ENCODE data around the gene PCDHGA9. TPM values are rescaled to one million over a fixed set of nuclear protein-coding genes. Genes with fewer than 3 reads are reported as not detected.
A peak's percentile ranks its signal among the peaks of the same experiment; 100 is the strongest.
"Not testable (repeated sequence)": the region's sequence is repeated elsewhere in the genome, so short reads cannot be mapped to it uniquely, and the experiment has no call there.

PCDHGA9 gene
- total RNA-seq, 1 donor from 2014 or later, result 1.5 TPM

DNA sequence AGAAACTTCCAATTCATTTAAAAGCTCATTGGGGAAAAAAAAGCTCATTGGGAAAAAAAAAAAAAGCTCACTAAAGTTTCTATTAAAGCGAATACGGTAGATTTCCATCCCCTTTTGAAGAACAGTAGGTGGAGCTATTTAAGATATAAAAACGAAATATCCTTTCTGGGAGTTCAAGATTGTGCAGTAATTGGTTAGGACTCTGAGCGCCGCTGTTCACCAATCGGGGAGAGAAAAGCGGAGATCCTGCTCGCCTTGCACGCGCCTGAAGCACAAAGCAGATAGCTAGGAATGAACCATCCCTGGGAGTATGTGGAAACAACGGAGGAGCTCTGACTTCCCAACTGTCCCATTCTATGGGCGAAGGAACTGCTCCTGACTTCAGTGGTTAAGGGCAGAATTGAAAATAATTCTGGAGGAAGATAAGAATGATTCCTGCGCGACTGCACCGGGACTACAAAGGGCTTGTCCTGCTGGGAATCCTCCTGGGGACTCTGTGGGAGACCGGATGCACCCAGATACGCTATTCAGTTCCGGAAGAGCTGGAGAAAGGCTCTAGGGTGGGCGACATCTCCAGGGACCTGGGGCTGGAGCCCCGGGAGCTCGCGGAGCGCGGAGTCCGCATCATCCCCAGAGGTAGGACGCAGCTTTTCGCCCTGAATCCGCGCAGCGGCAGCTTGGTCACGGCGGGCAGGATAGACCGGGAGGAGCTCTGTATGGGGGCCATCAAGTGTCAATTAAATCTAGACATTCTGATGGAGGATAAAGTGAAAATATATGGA lies 27.9 kb downstream of the PCDHGA9 start, which contains the start of gene PCDHGA12:
Gene PCDHGA12 (plus strand): TSS at position 176 of the 782 bp plus-strand sequence. CDS start 253 bp downstream, at position 429.
- no peak within 1 kb of the TSS for H3K4me3 Mint-ChIP-seq (ENCODE audit: low read depth)
- TF ChIP-seq, protein P1, sequence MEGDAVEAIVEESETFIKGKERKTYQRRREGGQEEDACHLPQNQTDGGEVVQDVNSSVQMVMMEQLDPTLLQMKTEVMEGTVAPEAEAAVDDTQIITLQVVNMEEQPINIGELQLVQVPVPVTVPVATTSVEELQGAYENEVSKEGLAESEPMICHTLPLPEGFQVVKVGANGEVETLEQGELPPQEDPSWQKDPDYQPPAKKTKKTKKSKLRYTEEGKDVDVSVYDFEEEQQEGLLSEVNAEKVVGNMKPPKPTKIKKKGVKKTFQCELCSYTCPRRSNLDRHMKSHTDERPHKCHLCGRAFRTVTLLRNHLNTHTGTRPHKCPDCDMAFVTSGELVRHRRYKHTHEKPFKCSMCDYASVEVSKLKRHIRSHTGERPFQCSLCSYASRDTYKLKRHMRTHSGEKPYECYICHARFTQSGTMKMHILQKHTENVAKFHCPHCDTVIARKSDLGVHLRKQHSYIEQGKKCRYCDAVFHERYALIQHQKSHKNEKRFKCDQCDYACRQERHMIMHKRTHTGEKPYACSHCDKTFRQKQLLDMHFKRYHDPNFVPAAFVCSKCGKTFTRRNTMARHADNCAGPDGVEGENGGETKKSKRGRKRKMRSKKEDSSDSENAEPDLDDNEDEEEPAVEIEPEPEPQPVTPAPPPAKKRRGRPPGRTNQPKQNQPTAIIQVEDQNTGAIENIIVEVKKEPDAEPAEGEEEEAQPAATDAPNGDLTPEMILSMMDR (IDR thresholded peaks at IDR 0.05; ENCODE audit: unreplicated experiment), result no peak
- no peak for DNase-seq (ENCODE audit: low spot score, unreplicated experiment)
- no peaks in the 10 kb centered on the region for H3K27me3 Mint-ChIP-seq
- H3K9me3 Mint-ChIP-seq (ENCODE audit: low read depth), result peaks cover 54% of the 10 kb centered on the region
- H3K36me3 Mint-ChIP-seq (ENCODE audit: insufficient read depth), result peaks cover 63% of the 10 kb centered on the region
- H3K4me1 Mint-ChIP-seq (ENCODE audit: low read depth), result no peaks in the 10 kb centered on the region
- H3K27ac Mint-ChIP-seq, result peak within 1 kb of the TSS; percentile 93

DNA sequence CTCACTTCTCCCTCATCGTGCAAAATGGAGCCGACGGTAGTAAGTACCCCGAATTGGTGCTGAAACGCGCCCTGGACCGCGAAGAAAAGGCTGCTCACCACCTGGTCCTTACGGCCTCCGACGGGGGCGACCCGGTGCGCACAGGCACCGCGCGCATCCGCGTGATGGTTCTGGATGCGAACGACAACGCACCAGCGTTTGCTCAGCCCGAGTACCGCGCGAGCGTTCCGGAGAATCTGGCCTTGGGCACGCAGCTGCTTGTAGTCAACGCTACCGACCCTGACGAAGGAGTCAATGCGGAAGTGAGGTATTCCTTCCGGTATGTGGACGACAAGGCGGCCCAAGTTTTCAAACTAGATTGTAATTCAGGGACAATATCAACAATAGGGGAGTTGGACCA lies 28.7 kb downstream of the PCDHGA9 start:
- peak overlapping the region; percentile 77 for H3K27ac Mint-ChIP-seq
- no peaks in the 10 kb centered on the region for H3K27me3 Mint-ChIP-seq
- H3K4me1 Mint-ChIP-seq (ENCODE audit: low read depth), result no peaks in the 10 kb centered on the region
- H3K4me3 Mint-ChIP-seq (ENCODE audit: low read depth), result no peak overlapping the region
- peaks cover 59% of the 10 kb centered on the region for H3K36me3 Mint-ChIP-seq (ENCODE audit: insufficient read depth)
- peaks cover 51% of the 10 kb centered on the region for H3K9me3 Mint-ChIP-seq (ENCODE audit: low read depth)
- TF ChIP-seq, protein P1 (IDR thresholded peaks at IDR 0.05; ENCODE audit: unreplicated experiment), result no peak
- DNase-seq (ENCODE audit: low spot score, unreplicated experiment), result no peak

GRCh38 chr5:141432308-141432707 lies 29.7 kb downstream of the PCDHGA9 start:
- not testable (repeated sequence) for H3K4me3 Mint-ChIP-seq (ENCODE audit: low read depth); DNase-seq (ENCODE audit: low spot score, unreplicated experiment); H3K4me1 Mint-ChIP-seq (ENCODE audit: low read depth); H3K27me3 Mint-ChIP-seq
- Mint-ChIP-seq H3K27ac (peak overlapping the region; percentile 77), H3K9me3 (ENCODE audit: low read depth) (peaks cover 51% of the 10 kb centered on the region), H3K36me3 (ENCODE audit: insufficient read depth) (peaks cover 53% of the 10 kb centered on the region)

DNA sequence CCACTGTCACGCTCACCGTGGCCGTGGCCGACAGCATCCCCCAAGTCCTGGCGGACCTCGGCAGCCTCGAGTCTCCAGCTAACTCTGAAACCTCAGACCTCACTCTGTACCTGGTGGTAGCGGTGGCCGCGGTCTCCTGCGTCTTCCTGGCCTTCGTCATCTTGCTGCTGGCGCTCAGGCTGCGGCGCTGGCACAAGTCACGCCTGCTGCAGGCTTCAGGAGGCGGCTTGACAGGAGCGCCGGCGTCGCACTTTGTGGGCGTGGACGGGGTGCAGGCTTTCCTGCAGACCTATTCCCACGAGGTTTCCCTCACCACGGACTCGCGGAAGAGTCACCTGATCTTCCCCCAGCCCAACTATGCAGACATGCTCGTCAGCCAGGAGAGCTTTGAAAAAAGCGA lies 30.1 kb downstream of the PCDHGA9 start:
- H3K27me3 Mint-ChIP-seq, result not testable (repeated sequence)
- peaks cover 51% of the 10 kb centered on the region for H3K9me3 Mint-ChIP-seq (ENCODE audit: low read depth)

GRCh38 chr5:141434006-141434405 lies 31.4 kb downstream of the PCDHGA9 start:
- Mint-ChIP-seq H3K9me3 (ENCODE audit: low read depth) (peaks cover 48% of the 10 kb centered on the region), H3K36me3 (ENCODE audit: insufficient read depth) (peaks cover 47% of the 10 kb centered on the region), H3K4me3 (ENCODE audit: low read depth) (no peak overlapping the region), H3K4me1 (ENCODE audit: low read depth) (no peaks in the 10 kb centered on the region), H3K27ac (peak overlapping the region; percentile 56), H3K27me3 (no peaks in the 10 kb centered on the region)
- no peak for DNase-seq (ENCODE audit: low spot score, unreplicated experiment)
- TF ChIP-seq, protein P1 (IDR thresholded peaks at IDR 0.05; ENCODE audit: unreplicated experiment), result no peak

More for the DNA sequence above, 30.1 kb downstream of the PCDHGA9 start:
- peaks cover 52% of the 10 kb centered on the region for H3K36me3 Mint-ChIP-seq (ENCODE audit: insufficient read depth)
- not testable (repeated sequence) for DNase-seq (ENCODE audit: low spot score, unreplicated experiment); H3K27ac Mint-ChIP-seq; H3K4me3 Mint-ChIP-seq (ENCODE audit: low read depth); H3K4me1 Mint-ChIP-seq (ENCODE audit: low read depth)

GRCh38 chr5:141437221-141437620 lies 34.6 kb downstream of the PCDHGA9 start:
- TF ChIP-seq, protein P1 (IDR thresholded peaks at IDR 0.05; ENCODE audit: unreplicated experiment), result no peak
- H3K36me3 Mint-ChIP-seq (ENCODE audit: insufficient read depth), result peaks cover 44% of the 10 kb centered on the region

More at GRCh38 chr5:141437221-141437620, 34.6 kb downstream of the PCDHGA9 start:
- Mint-ChIP-seq H3K9me3 (ENCODE audit: low read depth) (peaks cover 45% of the 10 kb centered on the region), H3K27ac (no peak overlapping the region), H3K4me1 (ENCODE audit: low read depth) (no peaks in the 10 kb centered on the region), H3K27me3 (no peaks in the 10 kb centered on the region), H3K4me3 (ENCODE audit: low read depth) (no peak overlapping the region)
- DNase-seq (ENCODE audit: low spot score, unreplicated experiment), result no peak

Measured in progenitor cell of endocrine pancreas (in vitro differentiated cells).